Measurements from ENCODE around the gene SDK2. TPM values are rescaled to one million over a fixed set of nuclear protein-coding genes. Genes with fewer than 3 reads are reported as not detected.

Gene SDK2
- total RNA-seq (1 to 10 TPM; 4.7 to 5.3 TPM), polyA plus RNA-seq (under 1 TPM; 0.15 to 0.38 TPM)
- long read RNA-seq, donor 1, partial matches to known transcripts, result 1 of 9 reads
- long read RNA-seq, donor 1, other reads (novel, unspliced or antisense), result 8 of 9 reads
- long read RNA-seq, donor 2, partial matches to known transcripts, result 4 of 11 reads
- long read RNA-seq, donor 2, other reads (novel, unspliced or antisense), result 7 of 11 reads

- Histone ChIP-seq H3K27me3 (ENCODE audit: control insufficient read depth in 1 of 2, insufficient read depth in 2 of 2, low read length in 1 of 2) (no peaks in the 10 kb centered on the region), H3K9me3 (ENCODE audit: control insufficient read depth, low read length) (no peaks in the 10 kb centered on the region), H3K36me3 (ENCODE audit: control insufficient read depth in 1 of 2, insufficient read depth in 2 of 2, low read length in 1 of 2) (no peaks in the 10 kb centered on the region), H3K4me1 (ENCODE audit: control insufficient read depth in 1 of 2, insufficient read depth in 2 of 2, low read length in 2 of 2) (peaks cover 0 to 7% of the 10 kb centered on the region in 2 donors), H3K4me3 (ENCODE audit: low read length in 2 of 2) (peak within 1 kb of the TSS; percentile 48 to 74), H3K27ac (ENCODE audit: low read depth in 1 of 2, low read length in 2 of 2) (peak within 1 kb of the TSS in 1 of 2 donors; percentile 13)
- 0 to 1% methylated on average over 77 to 105 of the region's 105 CpGs for WGBS, 2 donors
- DNase-seq (peak in 1 of 2 donors; percentile 79), ATAC-seq (ENCODE audit: low FRiP score) (no peak)
- intact Hi-C loops (cut with DNase I), result loop anchor here (2.0 to 10.0 kb wide), 5 partner anchors 66 to 560 kb away; partner anchors contain the start of gene RPL38 (in 1 of the 2)
Observed at GRCh38 chr17:73644145-73645049, at the start of gene SDK2. SDK2 (minus strand) TSS chr17:73644445; CDS start chr17:73644088, 357 bp downstream.

- no peak for ATAC-seq (ENCODE audit: low FRiP score)
- Histone ChIP-seq H3K4me1 (ENCODE audit: control insufficient read depth in 1 of 2, insufficient read depth in 2 of 2, low read length in 2 of 2) (no peaks in the 10 kb centered on the region), H3K4me3 (ENCODE audit: low read length in 2 of 2) (no peak overlapping the region), H3K27me3 (ENCODE audit: control insufficient read depth in 1 of 2, insufficient read depth in 2 of 2, low read length in 1 of 2) (no peaks in the 10 kb centered on the region), H3K27ac (ENCODE audit: low read depth in 1 of 2, low read length in 2 of 2) (no peak overlapping the region), H3K36me3 (ENCODE audit: control insufficient read depth in 1 of 2, insufficient read depth in 2 of 2, low read length in 1 of 2) (no peaks in the 10 kb centered on the region), H3K9me3 (ENCODE audit: control insufficient read depth, low read length) (peaks cover 3% of the 10 kb centered on the region)
- no peak for DNase-seq
- 67 to 69% methylated on average over 12 of the region's 12 CpGs for WGBS, 2 donors
- intact Hi-C loops (cut with DNase I), result no loop called here
Observed at GRCh38 chr17:73693071-73693470, 48.8 kb upstream of the SDK2 start.

- no peak for ATAC-seq (ENCODE audit: low FRiP score)
- H3K36me3 ChIP-seq (ENCODE audit: control insufficient read depth in 1 of 2, insufficient read depth in 2 of 2, low read length in 1 of 2), result no peaks in the 10 kb centered on the region
- H3K27me3 ChIP-seq (ENCODE audit: control insufficient read depth in 1 of 2, insufficient read depth in 2 of 2, low read length in 1 of 2), result no peaks in the 10 kb centered on the region
- H3K4me1 ChIP-seq (ENCODE audit: control insufficient read depth in 1 of 2, insufficient read depth in 2 of 2, low read length in 2 of 2), result no peaks in the 10 kb centered on the region
- peaks cover 4% of the 10 kb centered on the region for H3K9me3 ChIP-seq (ENCODE audit: control insufficient read depth, low read length)
- no peak overlapping the region for H3K27ac ChIP-seq (ENCODE audit: low read depth in 1 of 2, low read length in 2 of 2)
- intact Hi-C loops (cut with DNase I), result no loop called here
- no peak overlapping the region for H3K4me3 ChIP-seq (ENCODE audit: low read length in 2 of 2)
- DNase-seq, result no peak
- WGBS, 2 donors, result 51 to 53% methylated on average over 10 of the region's 10 CpGs
Observed at GRCh38 chr17:73691321-73691766, 47.1 kb upstream of the SDK2 start.

- intact Hi-C loops (cut with DNase I), result no loop called here
- no peak for ATAC-seq (ENCODE audit: low FRiP score)
Observed at GRCh38 chr17:73690676-73691075, 46.4 kb upstream of the SDK2 start.

GRCh38 chr17:73689596-73690275, 45.5 kb upstream of the SDK2 start:
- 71 to 78% methylated on average over 13 of the region's 13 CpGs for WGBS, 2 donors
- DNase-seq (no peak), ATAC-seq (ENCODE audit: low FRiP score) (no peak)
- H3K27me3 ChIP-seq (ENCODE audit: control insufficient read depth in 1 of 2, insufficient read depth in 2 of 2, low read length in 1 of 2), result no peaks in the 10 kb centered on the region
- no peak overlapping the region for H3K27ac ChIP-seq (ENCODE audit: low read depth in 1 of 2, low read length in 2 of 2)
- no peak overlapping the region for H3K4me3 ChIP-seq (ENCODE audit: low read length in 2 of 2)
- H3K4me1 ChIP-seq (ENCODE audit: control insufficient read depth in 1 of 2, insufficient read depth in 2 of 2, low read length in 2 of 2), result no peaks in the 10 kb centered on the region
- H3K9me3 ChIP-seq (ENCODE audit: control insufficient read depth, low read length), result peaks cover 5% of the 10 kb centered on the region
- no peaks in the 10 kb centered on the region for H3K36me3 ChIP-seq (ENCODE audit: control insufficient read depth in 1 of 2, insufficient read depth in 2 of 2, low read length in 1 of 2)
- intact Hi-C loops (cut with DNase I), result no loop called here

More at GRCh38 chr17:73690676-73691075, 46.4 kb upstream of the SDK2 start:
- Histone ChIP-seq H3K36me3 (ENCODE audit: control insufficient read depth in 1 of 2, insufficient read depth in 2 of 2, low read length in 1 of 2) (no peaks in the 10 kb centered on the region), H3K27ac (ENCODE audit: low read depth in 1 of 2, low read length in 2 of 2) (no peak overlapping the region), H3K27me3 (ENCODE audit: control insufficient read depth in 1 of 2, insufficient read depth in 2 of 2, low read length in 1 of 2) (no peaks in the 10 kb centered on the region), H3K4me3 (ENCODE audit: low read length in 2 of 2) (no peak overlapping the region), H3K9me3 (ENCODE audit: control insufficient read depth, low read length) (peaks cover 5% of the 10 kb centered on the region), H3K4me1 (ENCODE audit: control insufficient read depth in 1 of 2, insufficient read depth in 2 of 2, low read length in 2 of 2) (no peaks in the 10 kb centered on the region)
- WGBS, 2 donors, result 71 to 78% methylated on average over 10 of the region's 10 CpGs
- no peak for DNase-seq

GRCh38 chr17:73686961-73687360, 42.7 kb upstream of the SDK2 start:
- WGBS, 2 donors, result 82 to 89% methylated on average over 3 of the region's 3 CpGs
- peaks cover 12% of the 10 kb centered on the region for H3K9me3 ChIP-seq (ENCODE audit: control insufficient read depth, low read length)
- H3K27me3 ChIP-seq (ENCODE audit: control insufficient read depth in 1 of 2, insufficient read depth in 2 of 2, low read length in 1 of 2), result peaks cover 0 to 4% of the 10 kb centered on the region in 2 donors
- no peaks in the 10 kb centered on the region for H3K4me1 ChIP-seq (ENCODE audit: control insufficient read depth in 1 of 2, insufficient read depth in 2 of 2, low read length in 2 of 2)
- DNase-seq, result no peak
- H3K27ac ChIP-seq (ENCODE audit: low read depth in 1 of 2, low read length in 2 of 2), result no peak overlapping the region
- intact Hi-C loops (cut with DNase I), result no loop called here
- no peaks in the 10 kb centered on the region for H3K36me3 ChIP-seq (ENCODE audit: control insufficient read depth in 1 of 2, insufficient read depth in 2 of 2, low read length in 1 of 2)
- H3K4me3 ChIP-seq (ENCODE audit: low read length in 2 of 2), result no peak overlapping the region
- ATAC-seq (ENCODE audit: low FRiP score), result no peak

- Histone ChIP-seq H3K9me3 (ENCODE audit: control insufficient read depth, low read length) (peaks cover 14% of the 10 kb centered on the region), H3K4me1 (ENCODE audit: control insufficient read depth in 1 of 2, insufficient read depth in 2 of 2, low read length in 2 of 2) (no peaks in the 10 kb centered on the region), H3K27ac (ENCODE audit: low read depth in 1 of 2, low read length in 2 of 2) (no peak overlapping the region), H3K36me3 (ENCODE audit: control insufficient read depth in 1 of 2, insufficient read depth in 2 of 2, low read length in 1 of 2) (no peaks in the 10 kb centered on the region), H3K27me3 (ENCODE audit: control insufficient read depth in 1 of 2, insufficient read depth in 2 of 2, low read length in 1 of 2) (peaks cover 0 to 4% of the 10 kb centered on the region in 2 donors), H3K4me3 (ENCODE audit: low read length in 2 of 2) (no peak overlapping the region)
- no peak for DNase-seq
- intact Hi-C loops (cut with DNase I), result no loop called here
- no peak for ATAC-seq (ENCODE audit: low FRiP score)
Observed at GRCh38 chr17:73686126-73686525, 41.9 kb upstream of the SDK2 start.

GRCh38 chr17:73684183-73684582, 39.9 kb upstream of the SDK2 start:
- ATAC-seq (ENCODE audit: low FRiP score), result no peak
- Histone ChIP-seq H3K4me3 (ENCODE audit: low read length in 2 of 2) (no peak overlapping the region), H3K27ac (ENCODE audit: low read depth in 1 of 2, low read length in 2 of 2) (no peak overlapping the region), H3K27me3 (ENCODE audit: control insufficient read depth in 1 of 2, insufficient read depth in 2 of 2, low read length in 1 of 2) (peaks cover 0 to 4% of the 10 kb centered on the region in 2 donors), H3K36me3 (ENCODE audit: control insufficient read depth in 1 of 2, insufficient read depth in 2 of 2, low read length in 1 of 2) (no peaks in the 10 kb centered on the region), H3K4me1 (ENCODE audit: control insufficient read depth in 1 of 2, insufficient read depth in 2 of 2, low read length in 2 of 2) (no peaks in the 10 kb centered on the region), H3K9me3 (ENCODE audit: control insufficient read depth, low read length) (peaks cover 15% of the 10 kb centered on the region)
- 8 to 13% methylated on average over 3 of the region's 3 CpGs for WGBS, 2 donors
- intact Hi-C loops (cut with DNase I), result no loop called here
- no peak for DNase-seq
